GM12878 (cell line): Measurements from ENCODE around the gene PRDM8. TPM values are rescaled to one million over a fixed set of nuclear protein-coding genes. Genes with fewer than 3 reads are reported as not detected.

Experiments used
- ATAC-seq: fragments of 200-7000 bp; cut with Tn5 transposase; 3 replicates; pipeline ENCODE4 v1.9.1; 2020; ENCODE audit warnings: mild to moderate bottlenecking, moderate library complexity
- BruUV-seq: library from RNA; stranded (reverse); fragments of 400-500 nt; replicated peaks from 2 replicates; lab custom pipeline; 2021; lab: Mats Ljungman, UMichigan
- CTCF ChIA-PET: fragments of 300-600 bp; sonication (Branson Sonifier 250); formaldehyde crosslinking; extraction: SDS; loops from one replicate; lab custom pipeline; 2021; ENCODE audit warnings: inconsistent platforms; lab: Yijun Ruan, JAX
- POLR2A ChIA-PET: fragments of 350-600 bp; formaldehyde crosslinking; extraction: SDS; loops from one replicate; lab custom pipeline; 2021; ENCODE audit warnings: inconsistent platforms; lab: Charles Lee
- RAD21 ChIA-PET: fragments of 300-600 bp; sonication (Branson Sonifier 250); formaldehyde crosslinking; loops from one replicate; lab custom pipeline; 2023; ENCODE audit warnings: antibody characterized with exemption; ENCODE audit not compliant: unreplicated experiment; lab: Charles Lee
- SMC1A ChIA-PET: fragments of 300-600 bp; sonication (Branson Sonifier 250); formaldehyde crosslinking; loops from one replicate; lab custom pipeline; 2023; ENCODE audit not compliant: unreplicated experiment, uncharacterized antibody; lab: Charles Lee
- DNase-seq: peaks from one replicate; pipeline ENCODE4 v3.0.0-alpha.2; 2011; ENCODE audit warnings: low read depth, low spot score
- FAIRE-seq: peaks from 3 replicates; lab custom pipeline; 2011; peaks lifted over from hg19 to GRCh38; lab: Jason Lieb, UNC
- H2AFZ ChIP-seq: 2 replicates; pipeline ENCODE4 v1.6.0; 2011; ENCODE audit warnings: low read depth, low read length, control low read depth; ENCODE audit not compliant: control insufficient read depth
- H3K27ac ChIP-seq: 2 replicates; pipeline ENCODE4 v1.5.1; 2011; ENCODE audit warnings: control low read depth; ENCODE audit not compliant: control insufficient read depth, insufficient read depth
- H3K27me3 ChIP-seq, 2 experiments: replicated peaks in 1 of 2; 2 replicates each; pipeline versions ENCODE4 v1.6.0 to v1.6.1; 2011; ENCODE audit warnings: low read length in 1 of 2; ENCODE audit not compliant: control insufficient read depth in 2 of 2, insufficient read depth in 2 of 2
- H3K36me3 ChIP-seq, 2 experiments: 2 replicates each; pipeline ENCODE4 v1.5.1; 2011; ENCODE audit warnings: low read length in 1 of 2; ENCODE audit not compliant: control insufficient read depth in 2 of 2, insufficient read depth in 2 of 2
- H3K4me1 ChIP-seq: 2 replicates; pipeline ENCODE4 v1.6.1; 2011; ENCODE audit warnings: mild to moderate bottlenecking, low read length, moderate library complexity, mixed read lengths; ENCODE audit not compliant: control insufficient read depth, insufficient read depth
- H3K4me2 ChIP-seq: 2 replicates; pipeline ENCODE4 v1.6.0; 2011; ENCODE audit warnings: control low read depth; ENCODE audit not compliant: control insufficient read depth, insufficient read depth
- H3K4me3 ChIP-seq: fragments of 200-600 bp; sonication (generic); 2 replicates; pipeline ENCODE4 v1.5.1; 2016
- H3K79me2 ChIP-seq: 2 replicates; pipeline ENCODE4 v1.6.0; 2011; ENCODE audit warnings: low read length; ENCODE audit not compliant: control insufficient read depth, insufficient read depth
- H3K9ac ChIP-seq: 2 replicates; pipeline ENCODE4 v1.8.0; 2011; ENCODE audit warnings: low read length, control low read depth, mixed read lengths; ENCODE audit not compliant: control insufficient read depth, insufficient read depth
- H3K9me3 ChIP-seq: replicated peaks from 3 replicates; pipeline ENCODE4 v1.5.1; 2011; ENCODE audit warnings: mild to moderate bottlenecking, low read length; ENCODE audit not compliant: control insufficient read depth, insufficient read depth
- H4K20me1 ChIP-seq: 2 replicates; pipeline ENCODE4 v1.6.0; 2011; ENCODE audit not compliant: control insufficient read depth, insufficient read depth
- ATF2 ChIP-seq: IDR thresholded peaks from 2 replicates; pipeline ENCODE4 v1.6.1; 2012; ENCODE audit warnings: low read length, inconsistent platforms
- ATF7 ChIP-seq: fragments of 450-650 bp; IDR thresholded peaks from 2 replicates; pipeline ENCODE4 v1.6.1; 2016; ENCODE audit warnings: low read depth, mild to moderate bottlenecking
- CBFB ChIP-seq: IDR thresholded peaks from 2 replicates; pipeline ENCODE4 v1.6.1; 2016; ENCODE audit warnings: antibody characterized with exemption, low read depth
- CREM ChIP-seq: IDR thresholded peaks from 2 replicates; pipeline ENCODE4 v1.6.1; 2014; ENCODE audit warnings: antibody characterized with exemption, low read depth
- HDGF ChIP-seq: fragments of 450-650 bp; IDR thresholded peaks from 2 replicates; pipeline ENCODE4 v1.6.1; 2016; ENCODE audit warnings: antibody characterized with exemption
- MEF2B ChIP-seq: fragments of 450-650 bp; IDR thresholded peaks from 2 replicates; pipeline ENCODE4 v1.6.1; 2018; ENCODE audit warnings: mild to moderate bottlenecking, moderate library complexity; ENCODE audit not compliant: partially characterized antibody, poor library complexity, severe bottlenecking
- NKRF ChIP-seq: fragments of 450-650 bp; conservative IDR thresholded peaks from 2 replicates; pipeline ENCODE4 v1.6.1; 2017; ENCODE audit warnings: mild to moderate bottlenecking, moderate library complexity
- PRDM15 ChIP-seq: fragments of 450-650 bp; formaldehyde crosslinking; IDR thresholded peaks from 2 replicates; pipeline ENCODE4 v1.4.0; 2020; ENCODE audit warnings: mild to moderate bottlenecking, moderate library complexity
- RAD21 ChIP-seq: IDR thresholded peaks from 2 replicates; pipeline ENCODE4 v1.6.1; 2011; ENCODE audit warnings: mild to moderate bottlenecking, low read depth, low read length, moderate library complexity; ENCODE audit not compliant: insufficient read depth
- RUNX3 ChIP-seq: IDR thresholded peaks from 2 replicates; pipeline ENCODE4 v1.6.1; 2012; ENCODE audit warnings: low read length, inconsistent platforms
- SMC3 ChIP-seq: IDR thresholded peaks from 2 replicates; pipeline ENCODE4 v1.6.1; 2011; ENCODE audit warnings: low read length, improper control_type of control experiment, borderline replicate concordance
- SRF ChIP-seq, 2 experiments: IDR thresholded peaks; 2 replicates each; pipeline ENCODE4 v1.6.1; 2011; ENCODE audit warnings: low read depth in 2 of 2, low read length in 2 of 2, mild to moderate bottlenecking in 1 of 2, moderate library complexity in 1 of 2
- SUZ12 ChIP-seq: fragments of 200-600 bp; sonication (generic); IDR thresholded peaks from one replicate; pipeline ENCODE4 v1.6.1; 2018; ENCODE audit warnings: antibody characterized with exemption, mild to moderate bottlenecking; ENCODE audit not compliant: unreplicated experiment
- ZBED1 ChIP-seq: IDR thresholded peaks from 2 replicates; pipeline ENCODE4 v1.6.1; 2016; ENCODE audit warnings: borderline replicate concordance
- ZNF274 ChIP-seq: IDR thresholded peaks from one replicate; pipeline ENCODE4 v1.8.0; 2011; ENCODE audit not compliant: insufficient read length, insufficient read depth
- ZNF384 ChIP-seq: IDR thresholded peaks from 2 replicates; pipeline ENCODE4 v1.6.1; 2012; ENCODE audit warnings: low read depth, mild to moderate bottlenecking, low read length, improper control_type of control experiment, borderline replicate concordance
- WGBS: methylation state at CpG from one replicate; pipeline ENCODE4 v1.1.6; 2016; ENCODE audit warnings: low lambda C conversion rate; ENCODE audit not compliant: insufficient replicate concordance, insufficient coverage; ENCODE audit errors: missing lambda C conversion rate; 5-methylcytosine and 5-hydroxymethylcytosine counted together
- in situ Hi-C: fragments of 300-500 bp; cut with MboI; formaldehyde crosslinking; loops from 9 replicates; pipeline ENCODE4 v1.14.3; 2018; ENCODE audit warnings: mixed read lengths
- intact Hi-C: fragments of 100-400 bp; cut with micrococcal nuclease; formaldehyde crosslinking; loops from one replicate; pipeline ENCODE4 v1.14.2; 2022; ENCODE audit not compliant: unreplicated experiment
- polyA plus RNA-seq, 11 experiments: library from polyadenylated mRNA; depleted of rRNA in 4 of 11; unstranded in 6 of 11; stranded (reverse) in 5 of 11; fragments of >200 nt; fragmentation: Nextera tagmentation in 4 of 11; fragmentation: Illumina TruSeq in 1 of 11; extraction: Ambion mirVana in 4 of 11; extraction: Trizol in 1 of 11; gene quantifications; 1 replicate in 1 of 11; 2 replicates in 10 of 11; pipeline versions ENCODE4 v1.2.1 to v1.2.3, GENCODE V29; 2011 to 2016; ENCODE audit warnings: inconsistent platforms in 2 of 11, missing spikeins in 2 of 11, low read depth in 1 of 11
- total RNA-seq, 4 experiments: library from RNA; depleted of rRNA in 3 of 4; stranded (reverse); fragments of >200 nt in 3 of 4; fragmentation: Illumina TruSeq in 1 of 4; extraction: Trizol in 1 of 4; gene quantifications; 2 replicates each; pipeline versions ENCODE4 v1.2.1 to v1.2.3, GENCODE V29; 2013 to 2021

The PRDM8 gene
- total and polyA plus RNA-seq, 10 of the 15 experiments (the other 5 are each of a cell fraction or from before 2014, with no cell fraction given): 0.09 to 1.6 (median 0.40) TPM

- RAD21 ChIA-PET: interaction anchor here (0.6 to 2.5 kb wide), 7 partner anchors 10 to 1262 kb away, joined by 3 to 10 read pairs (median 4); no protein-coding TSS in a partner anchor
- H3K4me1 ChIP-seq: no peaks in the 10 kb centered on the region
- no peaks in the 10 kb centered on the region for H3K79me2 ChIP-seq
- peaks cover 0 to 7% of the 10 kb centered on the region in 2 experiments; a peak in 2 of 4 replicates for H3K27me3 ChIP-seq
- no peak overlapping the region for H3K9ac ChIP-seq
- no peaks in the 10 kb centered on the region for H4K20me1 ChIP-seq
- FAIRE-seq (peak; percentile 38), ATAC-seq (peak; percentile 49; the same call in 2 of the 3 replicates), DNase-seq (no peak)
- SMC1A ChIA-PET: interaction anchor here (0.7 to 1.6 kb wide), 8 partner anchors 10 to 1263 kb away, joined by 3 to 11 read pairs (median 5); no protein-coding TSS in a partner anchor
- 2% methylated on average over 5 of the region's 5 CpGs for WGBS
- in situ Hi-C loops (loop anchor here (10.0 kb wide), 1 partner anchor 1271 kb away; no protein-coding TSS in a partner anchor), intact Hi-C loops (loop anchor here (1.0 to 5.0 kb wide), 2 partner anchors 298 to 1263 kb away; no protein-coding TSS in a partner anchor)
- H3K27ac ChIP-seq: no peak overlapping the region
- no TSS peak for BruUV-seq
- no peaks in the 10 kb centered on the region for H3K9me3 ChIP-seq
- no peak overlapping the region for H2AFZ ChIP-seq
- POLR2A ChIA-PET: no interaction called here
- no peak overlapping the region for H3K4me3 ChIP-seq
- no peaks in the 10 kb centered on the region for H3K36me3 ChIP-seq
- H3K4me2 ChIP-seq: no peak overlapping the region
- CTCF ChIA-PET: interaction anchor here (0.6 to 2.6 kb wide), 23 partner anchors 13 to 1263 kb away, joined by 3 to 30 read pairs (median 4); partner anchors contain the start of gene CFAP299
- peak; percentile 68; the same call in 1 of the 2 replicates for TF ChIP-seq SMC3
- TF ChIP-seq ATF7: no peak
- no peak for TF ChIP-seq NKRF
- TF ChIP-seq SUZ12: no peak
- no peak for TF ChIP-seq ZNF384
- TF ChIP-seq ATF2: no peak
- TF ChIP-seq CREM: no peak
- TF ChIP-seq CBFB: no peak
- TF ChIP-seq PRDM15 (CRISPR knock-in tag): no peak
- no peak for TF ChIP-seq ZBED1
- TF ChIP-seq SRF (IDR thresholded peaks at IDR 0.05; ENCODE audit: low read depth in 2 of 2, low read length in 2 of 2): no peak
- peak; percentile 14; the same call in 1 of the 2 replicates for TF ChIP-seq RUNX3
- TF ChIP-seq HDGF: no peak
- TF ChIP-seq RAD21: peak; percentile 72
- no peak for TF ChIP-seq MEF2B
- no peak for TF ChIP-seq ZNF274
These were observed 18.2 kb downstream of the PRDM8 start for GRCh38 chr4:80215449-80216052.
